SK-N-SH treated with all-trans-retinoic acid at 6 μM for 48 hours (cell line): Measurements from ENCODE around the gene TRIM66.

Experiments
- CSDC2 ChIP-seq: fragments of 250-450 bp; sonication (Bioruptor Pico); IDR thresholded peaks from 2 replicates; pipeline ENCODE4 v1.5.0; 2020; ENCODE audit warnings: mild to moderate bottlenecking, moderate library complexity
- ISL1 ChIP-seq: fragments of 250-450 bp; sonication (Bioruptor Pico); IDR thresholded peaks from 2 replicates; pipeline ENCODE4 v2.1.2; 2022; ENCODE audit warnings: mild to moderate bottlenecking, moderate library complexity
- TCF4 ChIP-seq: fragments of 250-450 bp; sonication (Bioruptor Pico); IDR thresholded peaks from 2 replicates; pipeline ENCODE4 v1.8.0; 2021; ENCODE audit warnings: mild to moderate bottlenecking, moderate library complexity, borderline replicate concordance
- ZFP3 ChIP-seq: fragments of 250-450 bp; sonication (Bioruptor Pico); IDR thresholded peaks from 2 replicates; pipeline ENCODE4 v1.5.0; 2020; ENCODE audit warnings: mild to moderate bottlenecking, moderate library complexity
- ZFP30 ChIP-seq: fragments of 450-650 bp; formaldehyde crosslinking; IDR thresholded peaks from 2 replicates; pipeline ENCODE4 v1.5.0; 2022; ENCODE audit warnings: mild to moderate bottlenecking, moderate library complexity
- ZNF565 ChIP-seq: fragments of 450-650 bp; formaldehyde crosslinking; conservative IDR thresholded peaks from 2 replicates; pipeline ENCODE4 v1.5.0; 2020; ENCODE audit warnings: low read depth, mild to moderate bottlenecking, moderate library complexity
- TF ChIP-seq, protein P1 (sequence below): fragments of 250-450 bp; sonication (Bioruptor Pico); IDR thresholded peaks from 2 replicates; pipeline ENCODE4 v1.8.0; 2020; ENCODE audit warnings: mild to moderate bottlenecking, moderate library complexity, borderline replicate concordance
- TF ChIP-seq, protein P2 (sequence below): fragments of 250-450 bp; sonication (Bioruptor Pico); IDR thresholded peaks from 2 replicates; pipeline ENCODE4 v1.5.1; 2021; ENCODE audit warnings: mild to moderate bottlenecking, moderate library complexity
- TF ChIP-seq, protein P3 (sequence below): fragments of 250-450 bp; sonication (Bioruptor Pico); IDR thresholded peaks from 2 replicates; pipeline ENCODE4 v1.5.1; 2020; ENCODE audit warnings: low read depth, mild to moderate bottlenecking, moderate library complexity

DNA sequence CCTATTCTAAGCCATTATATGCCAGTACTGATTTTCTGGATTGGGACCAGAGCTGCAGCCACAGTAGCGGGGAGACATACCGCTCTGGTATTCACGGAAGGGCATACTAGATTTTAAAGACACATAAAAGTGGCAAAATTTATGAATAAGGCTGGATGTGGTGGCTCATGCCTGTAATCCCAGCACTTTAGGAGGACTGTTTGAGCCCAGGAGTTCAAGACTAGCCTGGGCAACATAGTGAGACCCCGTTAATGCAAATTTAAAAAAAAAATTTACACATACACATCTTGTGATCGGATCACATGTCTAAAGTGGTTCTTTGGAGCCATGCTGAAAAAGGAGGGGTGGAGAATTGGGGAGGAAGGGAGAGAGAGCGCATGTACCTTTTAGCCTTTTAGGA is 9.1 kb upstream of the TRIM66 start:
- TF ChIP-seq CSDC2 (CRISPR knock-in tag) (no peak), ZFP30 (no peak), ISL1 (CRISPR knock-in tag) (no peak), ZFP3 (CRISPR knock-in tag) (no peak), ZNF565 (CRISPR knock-in tag) (no peak), TCF4 (CRISPR knock-in tag) (no peak)
- TF ChIP-seq, protein P1, sequence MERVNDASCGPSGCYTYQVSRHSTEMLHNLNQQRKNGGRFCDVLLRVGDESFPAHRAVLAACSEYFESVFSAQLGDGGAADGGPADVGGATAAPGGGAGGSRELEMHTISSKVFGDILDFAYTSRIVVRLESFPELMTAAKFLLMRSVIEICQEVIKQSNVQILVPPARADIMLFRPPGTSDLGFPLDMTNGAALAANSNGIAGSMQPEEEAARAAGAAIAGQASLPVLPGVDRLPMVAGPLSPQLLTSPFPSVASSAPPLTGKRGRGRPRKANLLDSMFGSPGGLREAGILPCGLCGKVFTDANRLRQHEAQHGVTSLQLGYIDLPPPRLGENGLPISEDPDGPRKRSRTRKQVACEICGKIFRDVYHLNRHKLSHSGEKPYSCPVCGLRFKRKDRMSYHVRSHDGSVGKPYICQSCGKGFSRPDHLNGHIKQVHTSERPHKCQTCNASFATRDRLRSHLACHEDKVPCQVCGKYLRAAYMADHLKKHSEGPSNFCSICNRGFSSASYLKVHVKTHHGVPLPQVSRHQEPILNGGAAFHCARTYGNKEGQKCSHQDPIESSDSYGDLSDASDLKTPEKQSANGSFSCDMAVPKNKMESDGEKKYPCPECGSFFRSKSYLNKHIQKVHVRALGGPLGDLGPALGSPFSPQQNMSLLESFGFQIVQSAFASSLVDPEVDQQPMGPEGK (CRISPR knock-in tag), result no peak
- TF ChIP-seq, protein P2, sequence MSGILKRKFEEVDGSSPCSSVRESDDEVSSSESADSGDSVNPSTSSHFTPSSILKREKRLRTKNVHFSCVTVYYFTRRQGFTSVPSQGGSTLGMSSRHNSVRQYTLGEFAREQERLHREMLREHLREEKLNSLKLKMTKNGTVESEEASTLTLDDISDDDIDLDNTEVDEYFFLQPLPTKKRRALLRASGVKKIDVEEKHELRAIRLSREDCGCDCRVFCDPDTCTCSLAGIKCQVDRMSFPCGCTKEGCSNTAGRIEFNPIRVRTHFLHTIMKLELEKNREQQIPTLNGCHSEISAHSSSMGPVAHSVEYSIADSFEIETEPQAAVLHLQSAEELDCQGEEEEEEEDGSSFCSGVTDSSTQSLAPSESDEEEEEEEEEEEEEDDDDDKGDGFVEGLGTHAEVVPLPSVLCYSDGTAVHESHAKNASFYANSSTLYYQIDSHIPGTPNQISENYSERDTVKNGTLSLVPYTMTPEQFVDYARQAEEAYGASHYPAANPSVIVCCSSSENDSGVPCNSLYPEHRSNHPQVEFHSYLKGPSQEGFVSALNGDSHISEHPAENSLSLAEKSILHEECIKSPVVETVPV (CRISPR knock-in tag), result no peak
- TF ChIP-seq, protein P3, sequence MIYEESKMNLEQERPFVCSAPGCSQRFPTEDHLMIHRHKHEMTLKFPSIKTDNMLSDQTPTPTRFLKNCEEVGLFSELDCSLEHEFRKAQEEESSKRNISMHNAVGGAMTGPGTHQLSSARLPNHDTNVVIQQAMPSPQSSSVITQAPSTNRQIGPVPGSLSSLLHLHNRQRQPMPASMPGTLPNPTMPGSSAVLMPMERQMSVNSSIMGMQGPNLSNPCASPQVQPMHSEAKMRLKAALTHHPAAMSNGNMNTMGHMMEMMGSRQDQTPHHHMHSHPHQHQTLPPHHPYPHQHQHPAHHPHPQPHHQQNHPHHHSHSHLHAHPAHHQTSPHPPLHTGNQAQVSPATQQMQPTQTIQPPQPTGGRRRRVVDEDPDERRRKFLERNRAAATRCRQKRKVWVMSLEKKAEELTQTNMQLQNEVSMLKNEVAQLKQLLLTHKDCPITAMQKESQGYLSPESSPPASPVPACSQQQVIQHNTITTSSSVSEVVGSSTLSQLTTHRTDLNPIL (CRISPR knock-in tag), result no peak
